MM.1S (cell line): ENCODE data around the gene ENOSF1.
"Not testable (repeated sequence)": the region's sequence is repeated elsewhere in the genome, so short reads cannot be mapped to it uniquely, and the experiment has no call there.

Experiments used
- DNase-seq: peaks from one replicate; pipeline ENCODE4 v3.0.0-alpha.2; 2015
- H2AFZ ChIP-seq: fragments of 300-600 bp; sonication (generic); 2 replicates; pipeline ENCODE4 v1.6.0; 2016; ENCODE audit warnings: antibody characterized with exemption, low read length
- H3F3A ChIP-seq: fragments of 300-600 bp; sonication (generic); 2 replicates; pipeline ENCODE4 v1.6.1; 2016; ENCODE audit warnings: mild to moderate bottlenecking, antibody characterized with exemption, low read length, moderate library complexity, mixed read lengths; ENCODE audit not compliant: insufficient read depth
- H3K27ac ChIP-seq: fragments of 300-600 bp; sonication (generic); 2 replicates; pipeline ENCODE4 v1.5.1; 2016; ENCODE audit warnings: mild to moderate bottlenecking, low read length
- H3K27me3 ChIP-seq: fragments of 300-600 bp; sonication (generic); replicated peaks from 2 replicates; pipeline ENCODE4 v1.6.0; 2016; ENCODE audit warnings: low read length; ENCODE audit not compliant: insufficient read depth
- H3K36me3 ChIP-seq: fragments of 300-600 bp; sonication (generic); replicated peaks from 2 replicates; pipeline ENCODE4 v1.6.1; 2016; ENCODE audit warnings: mild to moderate bottlenecking, low read length, mixed read lengths; ENCODE audit not compliant: insufficient read depth
- H3K4me1 ChIP-seq: fragments of 300-600 bp; sonication (generic); 2 replicates; pipeline ENCODE4 v1.6.1; 2016; ENCODE audit warnings: low read length, mixed read lengths
- H3K4me2 ChIP-seq: fragments of 300-600 bp; sonication (generic); 2 replicates; pipeline ENCODE4 v1.6.0; 2016; ENCODE audit warnings: low read depth, low read length
- H3K4me3 ChIP-seq: fragments of 300-600 bp; sonication (generic); 2 replicates; pipeline ENCODE4 v1.5.1; 2016; ENCODE audit warnings: low read length, mixed read lengths
- H3K79me2 ChIP-seq: fragments of 300-600 bp; sonication (generic); 2 replicates; pipeline ENCODE4 v1.6.1; 2016; ENCODE audit warnings: mixed run types, low read length, mixed read lengths
- H3K9ac ChIP-seq: fragments of 300-600 bp; sonication (generic); 2 replicates; pipeline ENCODE4 v1.6.1; 2016; ENCODE audit warnings: low read length, mixed read lengths
- H3K9me2 ChIP-seq: fragments of 300-600 bp; sonication (generic); replicated peaks from 2 replicates; pipeline ENCODE4 v1.6.1; 2016; ENCODE audit warnings: mild to moderate bottlenecking, low read length, mixed read lengths; ENCODE audit not compliant: insufficient read depth
- H3K9me3 ChIP-seq: fragments of 300-600 bp; sonication (generic); replicated peaks from 2 replicates; pipeline ENCODE4 v1.6.1; 2016; ENCODE audit warnings: mild to moderate bottlenecking, low read length, mixed read lengths; ENCODE audit not compliant: insufficient read depth
- H4K20me1 ChIP-seq: fragments of 300-600 bp; sonication (generic); 2 replicates; pipeline ENCODE4 v1.6.1; 2016; ENCODE audit warnings: mild to moderate bottlenecking, low read length, moderate library complexity, mixed read lengths; ENCODE audit not compliant: insufficient read depth
- CTCF ChIP-seq: fragments of 300-600 bp; sonication (generic); IDR thresholded peaks from 2 replicates; pipeline ENCODE4 v1.5.1; 2016; ENCODE audit warnings: antibody characterized with exemption, low read length, mixed read lengths
- EZH2 ChIP-seq: fragments of 300-600 bp; sonication (generic); optimal IDR thresholded peaks from 2 replicates; pipeline ENCODE3; 2017; ENCODE audit warnings: low read depth, mild to moderate bottlenecking, antibody characterized with exemption, low read length, mixed read lengths
- EZH2phosphoT487 ChIP-seq: fragments of 300-600 bp; sonication (generic); IDR thresholded peaks from 2 replicates; pipeline ENCODE4 v1.6.1; 2018; ENCODE audit warnings: antibody characterized with exemption, low read length

Gene ENOSF1

GRCh38 chr18:682833-683232 lies 29.6 kb downstream of the ENOSF1 start:
- TF ChIP-seq CTCF (no peak), EZH2phosphoT487 (no peak), EZH2 (no peak)
- H2AFZ ChIP-seq, result no peak overlapping the region
- no peaks in the 10 kb centered on the region for H4K20me1 ChIP-seq
- H3K36me3 ChIP-seq, result no peaks in the 10 kb centered on the region
- H3K79me2 ChIP-seq, result no peaks in the 10 kb centered on the region
- no peaks in the 10 kb centered on the region for H3K27me3 ChIP-seq
- no peak overlapping the region for H3K9ac ChIP-seq
- no peaks in the 10 kb centered on the region for H3K9me2 ChIP-seq
- no peak overlapping the region for H3K4me2 ChIP-seq
- no peaks in the 10 kb centered on the region for H3K4me1 ChIP-seq
- H3K4me3 ChIP-seq, result no peak overlapping the region
- no peak for DNase-seq
- no peak overlapping the region for H3K27ac ChIP-seq
- H3F3A ChIP-seq, result no peaks in the 10 kb centered on the region
- no peaks in the 10 kb centered on the region for H3K9me3 ChIP-seq

DNA sequence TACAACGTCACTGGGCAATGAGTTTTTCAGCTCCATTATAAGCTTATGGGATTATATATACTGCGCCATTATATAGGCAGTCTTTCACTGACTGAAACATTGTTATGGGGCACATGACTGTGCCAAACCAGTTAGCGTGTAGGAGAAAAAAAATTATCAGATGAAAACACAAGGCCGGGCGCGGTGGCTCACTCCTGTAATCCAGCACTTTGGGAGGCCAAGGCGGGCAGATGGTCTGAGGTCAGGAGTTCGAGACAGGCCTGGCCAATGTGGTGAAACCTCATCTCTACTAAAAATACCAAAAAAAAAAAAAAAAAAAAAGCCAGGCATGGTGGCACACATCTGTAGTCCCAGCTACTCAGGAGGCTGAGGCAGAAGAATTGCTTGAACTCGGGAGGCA lies 30.0 kb downstream of the ENOSF1 start:
- H3F3A ChIP-seq, DNase-seq, H3K4me2 ChIP-seq, H3K9ac ChIP-seq, H3K9me3 ChIP-seq, H3K36me3 ChIP-seq, H3K9me2 ChIP-seq, H4K20me1 ChIP-seq, H2AFZ ChIP-seq, H3K4me1 ChIP-seq, H3K27ac ChIP-seq, H3K4me3 ChIP-seq, H3K27me3 ChIP-seq, H3K79me2 ChIP-seq: not testable (repeated sequence)

- Histone ChIP-seq H3K9ac (no peak overlapping the region), H3K9me2 (no peaks in the 10 kb centered on the region), H3F3A (peaks cover 5% of the 10 kb centered on the region; the same call in 1 of the 2 replicates), H3K27me3 (no peaks in the 10 kb centered on the region), H3K4me1 (no peaks in the 10 kb centered on the region), H3K36me3 (no peaks in the 10 kb centered on the region), H4K20me1 (no peaks in the 10 kb centered on the region), H3K79me2 (no peaks in the 10 kb centered on the region), H3K27ac (no peak overlapping the region), H3K9me3 (no peaks in the 10 kb centered on the region), H3K4me3 (no peak overlapping the region), H2AFZ (no peak overlapping the region), H3K4me2 (no peak overlapping the region)
- DNase-seq, result no peak
- TF ChIP-seq EZH2, result no peak
- no peak for TF ChIP-seq EZH2phosphoT487
- no peak for TF ChIP-seq CTCF
Observed at GRCh38 chr18:681985-682384, 30.4 kb downstream of the ENOSF1 start.

DNA sequence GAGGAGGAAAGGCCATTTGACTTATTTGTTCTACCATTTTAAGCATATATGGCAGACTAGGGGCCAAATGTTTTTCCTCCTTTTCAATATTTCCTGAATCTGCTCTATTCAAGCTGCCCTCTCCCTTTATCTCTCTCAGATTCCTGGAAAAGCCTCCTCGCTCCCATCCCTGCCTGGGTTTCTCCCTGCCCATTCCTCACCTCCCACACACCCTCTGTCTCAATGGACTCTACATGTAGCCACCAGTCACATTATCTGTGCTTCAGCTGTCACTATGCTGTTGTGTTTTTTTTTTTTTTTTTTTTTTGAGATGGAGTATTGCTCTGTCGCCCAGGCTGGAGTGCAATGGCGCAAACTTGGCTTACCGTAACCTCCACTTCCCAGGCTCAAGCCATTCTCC lies 32.0 kb downstream of the ENOSF1 start:
- no peak for DNase-seq
- TF ChIP-seq EZH2 (no peak), EZH2phosphoT487 (no peak), CTCF (no peak)
- H3K4me2 ChIP-seq, result no peak overlapping the region
- peaks cover 13% of the 10 kb centered on the region for H3F3A ChIP-seq
- no peaks in the 10 kb centered on the region for H3K4me1 ChIP-seq
- peaks cover 3% of the 10 kb centered on the region; the same call in 1 of the 2 replicates for H3K36me3 ChIP-seq
- H2AFZ ChIP-seq, result no peak overlapping the region
- H3K79me2 ChIP-seq, result no peaks in the 10 kb centered on the region
- H3K27me3 ChIP-seq, result no peaks in the 10 kb centered on the region
- no peak overlapping the region for H3K4me3 ChIP-seq
- H3K9ac ChIP-seq, result no peak overlapping the region
- H3K9me2 ChIP-seq, result no peaks in the 10 kb centered on the region
- H4K20me1 ChIP-seq, result no peaks in the 10 kb centered on the region
- no peaks in the 10 kb centered on the region for H3K9me3 ChIP-seq
- no peak overlapping the region for H3K27ac ChIP-seq
